AG04450 (cell line): ENCODE data around the gene TTLL6. TPM values are rescaled to one million over a fixed set of nuclear protein-coding genes. Genes with fewer than 3 reads are reported as not detected.
A peak's percentile ranks its signal among the peaks of the same experiment; 100 is the strongest.

Experiments used
- CTCF ChIA-PET: fragments of 300-600, 350-600 bp; formaldehyde crosslinking; extraction: SDS; loops from one replicate; lab custom pipeline; 2022; ENCODE audit warnings: antibody characterized with exemption, inconsistent platforms; lab: Charles Lee
- POLR2A ChIA-PET: fragments of 350-600 bp; formaldehyde crosslinking; extraction: SDS; loops from one replicate; lab custom pipeline; 2021; ENCODE audit warnings: antibody characterized with exemption, inconsistent platforms; lab: Yijun Ruan, JAX
- DNase-seq: peaks from one replicate; pipeline ENCODE4 v3.0.0-alpha.2; 2011; ENCODE audit warnings: low read depth, low spot score
- H3K27ac ChIP-seq: one replicate; pipeline ENCODE4 v1.5.1; 2012; ENCODE audit warnings: low read depth, low read length, control low read depth
- H3K27me3 ChIP-seq: one replicate; pipeline ENCODE4 v1.6.0; 2012; ENCODE audit warnings: low read length; ENCODE audit not compliant: control insufficient read depth, insufficient read depth
- H3K4me3 ChIP-seq: 2 replicates; pipeline ENCODE4 v1.5.1; 2011; ENCODE audit warnings: mild to moderate bottlenecking, low read depth, low read length, control low read depth
- H3K9me3 ChIP-seq: 2 replicates; pipeline ENCODE4 v1.5.1; 2012; ENCODE audit warnings: low read length; ENCODE audit not compliant: control insufficient read depth, insufficient read depth
- CTCF ChIP-seq: IDR thresholded peaks from 2 replicates; pipeline ENCODE4 v1.5.1; 2011; ENCODE audit warnings: low read depth, low read length, control low read depth, inconsistent platforms
- polyA plus RNA-seq: library from polyadenylated mRNA; depleted of rRNA; stranded (reverse); fragments of >200 nt; gene quantifications from 2 replicates; pipeline ENCODE4 v1.2.3, GENCODE V29; 2011

Gene TTLL6
- polyA plus RNA-seq, 1 experiment: 0.04 TPM

GRCh38 chr17:48818361-48818841, 1.4 kb upstream of the TTLL6 start:
- no peak for TF ChIP-seq CTCF
- Histone ChIP-seq H3K9me3 (no peaks in the 10 kb centered on the region; the same call in 1 of the 2 replicates), H3K4me3 (no peak overlapping the region), H3K27ac (no peak overlapping the region), H3K27me3 (peaks cover 20% of the 10 kb centered on the region)
- ChIA-PET POLR2A (no interaction called here), CTCF (interaction anchor here (1.0 to 1.6 kb wide), 2 partner anchors 14 to 61 kb away, joined by 3 to 12 read pairs; no protein-coding TSS in a partner anchor)
- DNase-seq: no peak

- POLR2A ChIA-PET: interaction anchor here (0.7 to 0.9 kb wide), 2 partner anchors 598 to 844 kb away, joined by 3 to 9 read pairs; partner anchors contain the start of gene PHB1
- DNase-seq: no peak
- Histone ChIP-seq H3K4me3 (no peak overlapping the region; the same call in 1 of the 2 replicates), H3K9me3 (no peaks in the 10 kb centered on the region; the same call in 1 of the 2 replicates), H3K27me3 (peaks cover 33% of the 10 kb centered on the region), H3K27ac (no peak overlapping the region)
- TF ChIP-seq CTCF: no peak
- CTCF ChIA-PET: interaction anchor here (0.6 to 8.1 kb wide), 11 partner anchors 10 to 270 kb away, joined by 3 to 164 read pairs (median 7); partner anchors contain the start of gene PRAC2
Measured at GRCh38 chr17:48816438-48816773, 623 bp downstream of the TTLL6 start.

- no peak overlapping the region for H3K4me3 ChIP-seq
- ChIA-PET POLR2A (no interaction called here), CTCF (interaction anchor here (0.9 to 8.1 kb wide), 10 partner anchors 11 to 217 kb away, joined by 3 to 164 read pairs (median 8); partner anchors contain the start of gene PRAC2)
- no peaks in the 10 kb centered on the region; the same call in 1 of the 2 replicates for H3K9me3 ChIP-seq
- no peak for DNase-seq
- H3K27me3 ChIP-seq: peaks cover 33% of the 10 kb centered on the region
- no peak overlapping the region for H3K27ac ChIP-seq
- TF ChIP-seq CTCF: no peak
Measured at GRCh38 chr17:48815311-48815710, 1.7 kb downstream of the TTLL6 start.

- H3K4me3 ChIP-seq: no peak overlapping the region
- no peak overlapping the region for H3K27ac ChIP-seq
- H3K9me3 ChIP-seq: no peaks in the 10 kb centered on the region; the same call in 1 of the 2 replicates
- CTCF ChIA-PET: interaction anchor here (0.7 to 8.1 kb wide), 11 partner anchors 10 to 91 kb away, joined by 3 to 164 read pairs (median 4); partner anchors contain the start of gene PRAC2
- POLR2A ChIA-PET: no interaction called here
- H3K27me3 ChIP-seq: peaks cover 31% of the 10 kb centered on the region
- TF ChIP-seq CTCF: peak; percentile 81
- no peak for DNase-seq
Measured at GRCh38 chr17:48814504-48814903, 2.5 kb downstream of the TTLL6 start.

- Histone ChIP-seq H3K27ac (no peak overlapping the region), H3K27me3 (peaks cover 26% of the 10 kb centered on the region), H3K4me3 (no peak overlapping the region), H3K9me3 (no peaks in the 10 kb centered on the region; the same call in 1 of the 2 replicates)
- ChIA-PET POLR2A (no interaction called here), CTCF (interaction anchor here (1.2 to 8.1 kb wide), 4 partner anchors 8 to 89 kb away, joined by 3 to 164 read pairs (median 8); partner anchors contain the start of gene PRAC2)
- TF ChIP-seq CTCF: no peak
- DNase-seq: no peak
Measured at GRCh38 chr17:48812001-48812400, 5.0 kb downstream of the TTLL6 start.
